Inferior parietal cortex (tissue), 1 donor: ENCODE data around the gene BCR.
"Not testable (repeated sequence)": the region's sequence is repeated elsewhere in the genome, so short reads cannot be mapped to it uniquely, and the experiment has no call there.

Experiments used
- DNase-seq: peaks from one replicate; pipeline ENCODE4 v3.0.0-alpha.2; 2016; ENCODE audit errors: extremely low spot score

The BCR gene

GRCh38 chr22:23180301-23180892 lies at the start of gene BCR:
Gene BCR (plus strand): TSS chr22:23180509. CDS start chr22:23180961, 452 bp downstream.
- DNase-seq, result peak; percentile 81

GRCh38 chr22:23130697-23131096 lies 49.6 kb upstream of the BCR start:
- no peak for DNase-seq

- DNase-seq, result no peak
Measured at GRCh38 chr22:23131931-23132330, 48.4 kb upstream of the BCR start.

DNA sequence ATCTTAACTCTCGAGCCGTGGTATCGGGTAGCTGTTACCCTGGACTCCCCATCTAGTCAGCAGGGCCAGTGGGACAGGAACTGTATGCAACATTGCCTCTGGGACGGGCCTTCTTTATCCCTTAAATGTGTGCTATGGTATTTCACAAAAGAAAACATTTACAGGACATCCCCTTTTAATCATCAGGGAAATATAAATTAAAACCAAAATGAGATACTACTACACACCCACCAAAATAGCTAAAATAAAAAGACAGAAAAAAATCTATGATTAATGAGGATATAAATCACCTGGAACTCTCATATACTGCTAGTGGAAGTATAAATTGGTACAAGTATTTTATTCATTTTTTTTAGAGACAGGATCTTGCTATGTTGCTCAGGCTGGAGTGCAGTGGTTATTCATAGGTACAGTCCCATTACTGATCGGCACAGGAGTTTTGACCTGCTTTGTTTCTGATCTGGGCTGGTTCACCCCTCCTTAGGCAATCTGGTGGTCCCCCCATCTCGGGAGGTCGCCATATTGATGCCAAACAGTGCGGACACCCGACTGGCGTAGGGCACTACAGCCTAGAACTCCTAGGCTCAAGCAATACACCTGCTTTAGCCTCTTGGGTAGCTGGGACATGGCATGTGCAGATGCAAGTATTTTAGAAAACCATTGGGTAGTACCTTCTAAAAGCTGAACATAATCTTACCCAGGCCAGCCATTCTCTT lies 47.8 kb upstream of the BCR start:
- DNase-seq, result no peak

- DNase-seq, result no peak
Measured at GRCh38 chr22:23133922-23134321, 46.4 kb upstream of the BCR start.

GRCh38 chr22:23136991-23137390 lies 43.3 kb upstream of the BCR start:
- DNase-seq, result not testable (repeated sequence)

DNA sequence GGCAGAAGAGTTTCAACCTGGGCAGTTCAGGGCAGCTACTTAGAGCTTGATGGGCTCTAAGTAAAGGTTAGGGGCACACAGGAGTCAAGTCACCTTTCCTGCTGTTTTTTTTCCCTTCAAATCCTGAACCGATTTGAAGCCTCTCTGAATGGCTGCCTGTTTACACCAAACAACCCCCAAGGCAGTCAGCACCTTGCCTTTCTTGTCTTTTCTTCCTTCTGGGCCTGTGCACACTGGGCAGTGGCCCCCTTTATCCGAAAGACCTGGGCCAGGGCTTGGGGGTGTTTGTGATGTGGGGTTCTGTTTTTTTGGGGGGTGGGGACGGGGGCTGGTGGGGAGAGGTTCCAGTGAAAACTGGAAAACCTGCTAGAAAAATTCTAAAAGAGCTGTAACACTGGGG lies 42.8 kb upstream of the BCR start:
- no peak for DNase-seq

GRCh38 chr22:23137905-23138561 lies 42.3 kb upstream of the BCR start:
- no peak for DNase-seq

GRCh38 chr22:23138584-23139435 lies 41.5 kb upstream of the BCR start:
- no peak for DNase-seq

- DNase-seq, result no peak
Measured at GRCh38 chr22:23140385-23140784, 39.9 kb upstream of the BCR start.

- DNase-seq, result no peak
Measured at GRCh38 chr22:23142546-23143105, 37.7 kb upstream of the BCR start.

GRCh38 chr22:23143119-23143518 lies 37.2 kb upstream of the BCR start:
- DNase-seq, result no peak

DNA sequence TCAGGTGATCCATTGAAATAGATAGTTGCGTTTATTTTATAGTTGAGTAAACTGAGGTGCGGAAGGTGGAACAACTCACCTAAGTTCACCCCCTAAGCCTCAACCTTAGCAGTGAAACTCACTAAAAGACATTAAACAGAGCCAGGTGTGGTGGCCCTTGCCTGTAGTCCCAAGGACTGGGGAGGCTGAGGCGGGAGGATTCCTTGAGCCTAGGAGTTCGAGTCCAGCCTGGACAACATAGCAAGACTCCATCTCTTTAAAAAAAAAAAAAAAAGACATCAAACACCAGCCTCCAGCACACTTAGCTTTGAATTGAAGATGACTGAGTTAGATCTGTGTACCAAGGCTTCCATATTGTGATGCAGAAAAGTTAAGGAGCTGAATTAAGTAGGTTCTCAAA lies 35.9 kb upstream of the BCR start:
- DNase-seq, result no peak

GRCh38 chr22:23144932-23145877 lies 35.1 kb upstream of the BCR start, which contains the start of gene RAB36:
Gene RAB36 (plus strand): TSS chr22:23145477. CDS start chr22:23146617, 1,140 bp downstream.
- DNase-seq, result peak; percentile 96

GRCh38 chr22:23145878-23146470 lies 34.3 kb upstream of the BCR start:
- no peak for DNase-seq

DNA sequence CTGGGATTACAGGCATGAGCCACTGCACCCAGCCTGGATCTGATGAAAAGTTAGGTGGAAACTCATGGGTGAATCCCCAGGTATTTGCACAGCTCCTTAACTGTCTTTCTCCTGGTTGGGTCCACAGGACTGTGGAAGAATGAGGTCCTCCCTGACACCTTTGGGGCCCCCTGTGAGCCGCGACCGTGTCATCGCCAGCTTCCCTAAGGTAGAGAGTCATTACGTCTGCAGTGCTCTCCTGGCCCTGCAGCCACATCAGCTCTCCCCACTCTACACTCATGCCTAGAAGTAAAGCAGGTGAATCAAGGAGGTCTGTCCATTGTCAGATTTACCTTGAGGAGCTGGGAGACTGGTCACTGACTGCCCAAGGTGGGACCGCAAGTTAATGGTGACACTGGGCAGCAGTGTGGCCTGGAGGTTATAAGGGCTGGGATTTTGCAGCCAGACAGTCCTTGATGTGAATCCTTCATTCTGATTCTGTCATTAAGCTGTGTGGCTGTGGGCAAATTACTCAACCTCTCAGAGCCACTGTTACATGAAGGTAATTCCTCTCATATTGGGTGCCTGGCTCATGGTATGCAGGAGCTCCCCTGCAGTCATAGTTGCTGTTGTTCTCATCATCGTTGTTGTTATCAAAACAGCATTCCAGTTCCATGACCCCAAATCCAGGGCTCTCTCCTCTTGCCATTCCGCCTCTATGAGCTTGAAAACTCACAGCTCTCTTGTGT lies 33.7 kb upstream of the BCR start:
- no peak for DNase-seq

GRCh38 chr22:23147617-23148387 lies 32.5 kb upstream of the BCR start:
- no peak for DNase-seq

- no peak for DNase-seq
Measured at GRCh38 chr22:23149743-23150238, 30.5 kb upstream of the BCR start.
